Measurements from ENCODE around the gene ENPP6.

Gene ENPP6

DNA sequence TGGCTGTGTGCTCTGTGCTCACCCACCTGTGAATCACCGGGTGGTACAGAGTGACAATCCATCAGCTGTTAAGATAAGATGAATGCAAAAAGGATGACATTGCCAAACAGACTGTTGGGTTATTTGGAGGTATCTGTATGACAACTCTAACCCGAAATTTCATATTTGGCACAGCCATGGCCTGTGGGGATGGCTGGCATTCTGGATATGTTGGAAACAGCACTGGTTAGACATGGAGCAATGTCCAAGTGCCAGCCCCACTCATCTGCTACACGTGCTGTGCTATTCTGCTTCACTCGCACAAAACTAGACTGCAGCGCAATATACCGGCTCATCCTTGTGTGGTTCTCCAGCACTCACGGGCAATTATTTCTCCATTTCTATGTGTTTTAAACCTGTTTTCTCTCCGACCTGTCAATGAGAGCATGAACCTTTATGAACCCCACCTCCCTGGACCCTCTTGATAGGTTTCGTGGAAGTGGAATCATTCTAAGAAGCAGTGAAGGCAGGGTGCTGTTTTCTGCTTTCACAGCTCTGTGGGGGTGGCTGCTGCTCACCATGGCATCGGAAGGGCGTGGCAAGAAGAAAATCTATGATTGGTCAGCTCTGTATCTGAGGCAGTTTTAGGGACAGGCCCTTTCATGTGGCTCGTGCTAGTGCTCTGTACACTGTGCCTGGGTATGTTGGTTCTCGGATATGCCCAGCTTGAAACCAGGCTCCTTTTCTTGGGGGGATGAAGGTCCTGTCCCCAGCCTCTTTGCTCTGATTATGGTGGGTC lies 94.9 kb downstream of the ENPP6 start:
- no peak for TF ChIP-seq CTCF (IDR thresholded peaks at IDR 0.05; ENCODE audit: low read depth, low read length, missing control alignments)
- no peak for DNase-seq (ENCODE audit: extremely low read depth, low read depth)
- no peak overlapping the region for H3K4me3 ChIP-seq (replicated peaks; ENCODE audit: low read depth, low read length)

DNA sequence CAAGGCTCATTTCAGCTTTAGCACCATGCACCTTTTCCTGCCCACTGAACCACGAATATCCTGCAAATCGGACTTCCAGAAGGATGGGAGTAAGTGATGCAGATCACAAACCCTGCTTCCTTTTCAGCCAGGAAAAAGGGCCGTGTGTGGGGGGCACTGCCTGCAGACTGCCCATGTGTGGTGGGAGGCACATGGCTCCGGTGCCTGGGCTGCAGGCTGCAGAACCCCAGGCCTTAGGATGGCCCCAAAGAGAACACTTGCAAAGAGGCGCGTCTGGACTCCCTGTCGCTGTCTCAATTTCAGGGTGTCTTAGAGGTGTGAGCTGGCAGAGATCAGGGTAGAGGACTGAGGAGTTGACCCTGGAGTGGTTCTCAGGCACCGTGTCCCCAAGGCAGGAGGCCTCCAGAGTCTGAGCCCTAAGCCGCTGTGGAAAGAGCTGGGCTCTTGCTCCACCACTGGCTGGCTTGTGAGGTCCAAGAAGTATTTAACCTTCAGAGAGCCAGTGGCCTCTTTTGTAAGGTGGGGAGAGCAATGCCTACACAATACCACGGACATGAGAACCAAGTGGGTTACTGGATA lies 97.0 kb downstream of the ENPP6 start:
- no peak for TF ChIP-seq CTCF (IDR thresholded peaks at IDR 0.05; ENCODE audit: low read depth, low read length, missing control alignments)
- no peak for DNase-seq (ENCODE audit: extremely low read depth, low read depth)
- H3K4me3 ChIP-seq (replicated peaks; ENCODE audit: low read depth, low read length) = no peak overlapping the region

DNA sequence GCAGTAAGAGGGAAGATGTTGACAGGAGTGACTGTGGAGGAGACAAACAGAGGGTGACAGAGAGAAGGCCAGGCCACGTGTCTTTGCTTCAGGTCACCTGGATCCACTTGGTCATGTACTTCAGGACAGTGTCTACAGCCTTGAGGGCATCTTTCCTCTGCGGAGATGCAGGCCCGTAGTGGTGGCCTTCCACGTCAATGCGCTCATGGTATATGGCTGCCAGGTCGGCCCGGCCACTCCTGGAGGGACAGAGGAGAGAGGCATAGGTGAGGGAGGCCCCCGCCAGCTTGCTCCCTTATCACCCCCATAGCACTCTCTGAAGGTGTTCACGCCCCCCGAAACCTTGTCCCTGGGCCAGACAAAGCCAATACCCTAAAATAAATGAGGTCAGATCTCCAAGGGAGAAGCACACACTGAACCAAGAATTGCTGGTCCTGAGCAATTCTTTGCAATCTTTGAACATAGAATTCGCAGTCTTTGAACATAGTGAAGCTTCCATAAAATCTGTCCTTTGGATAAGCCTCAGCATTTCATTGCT lies 99.9 kb downstream of the ENPP6 start:
- DNase-seq (ENCODE audit: extremely low read depth, low read depth) = no peak
- no peak overlapping the region for H3K4me3 ChIP-seq (replicated peaks; ENCODE audit: low read depth, low read length)
- no peak for TF ChIP-seq CTCF (IDR thresholded peaks at IDR 0.05; ENCODE audit: low read depth, low read length, missing control alignments)

GRCh38 chr4:184115399-184115798 lies 102.3 kb downstream of the ENPP6 start:
- DNase-seq (ENCODE audit: extremely low read depth, low read depth) = no peak
- H3K4me3 ChIP-seq (replicated peaks; ENCODE audit: low read depth, low read length) = no peak overlapping the region
- TF ChIP-seq CTCF (IDR thresholded peaks at IDR 0.05; ENCODE audit: low read depth, low read length, missing control alignments) = no peak

DNA sequence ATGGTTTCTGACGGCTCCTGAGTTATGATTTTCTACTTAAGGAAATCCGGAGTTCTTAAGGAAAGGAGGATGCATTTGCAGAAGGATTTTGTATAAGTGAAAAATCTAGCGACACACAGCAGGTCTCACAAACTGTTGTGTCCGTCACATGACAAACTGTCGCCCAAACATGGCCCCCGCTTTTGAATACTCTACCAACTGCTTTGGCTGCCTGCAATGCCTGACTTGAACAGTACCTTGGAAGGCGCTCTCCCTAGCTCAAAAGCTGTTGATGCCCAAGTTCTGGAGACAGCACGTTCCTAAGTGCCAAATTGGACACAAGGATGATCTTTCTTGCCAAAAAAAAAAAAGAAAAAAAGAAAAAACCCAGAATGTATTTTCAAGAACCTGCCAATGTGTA lies 103.2 kb downstream of the ENPP6 start:
- no peak overlapping the region for H3K4me3 ChIP-seq (replicated peaks; ENCODE audit: low read depth, low read length)
- no peak for DNase-seq (ENCODE audit: extremely low read depth, low read depth)

DNA sequence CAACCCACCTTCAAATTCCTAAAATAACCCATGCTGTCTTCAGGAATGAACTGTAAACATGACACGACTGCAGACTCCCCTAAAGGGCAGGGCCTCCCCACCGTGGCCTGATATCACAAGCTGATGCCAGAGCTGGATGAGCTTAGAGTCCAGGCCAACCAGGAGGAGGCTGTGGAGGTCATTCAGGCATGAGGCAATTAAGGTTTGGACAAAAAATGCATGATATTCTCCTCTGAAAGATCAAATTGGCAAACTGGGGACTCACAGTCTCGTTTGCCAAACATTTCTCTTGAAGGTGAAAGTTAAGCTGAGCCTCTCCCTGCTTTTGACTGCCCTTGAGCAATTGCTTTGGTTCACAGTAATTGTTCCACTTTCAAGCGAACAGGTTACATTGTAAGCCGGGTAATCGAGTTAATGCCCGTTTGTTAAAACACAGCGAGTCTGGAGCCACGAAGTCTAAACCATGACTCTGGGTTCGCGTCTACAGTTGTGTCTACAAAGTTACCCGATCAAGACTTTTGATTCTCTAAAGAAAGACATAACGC lies 105.6 kb downstream of the ENPP6 start:
- H3K4me3 ChIP-seq (replicated peaks; ENCODE audit: low read depth, low read length) = no peak overlapping the region
- DNase-seq (ENCODE audit: extremely low read depth, low read depth) = no peak
- TF ChIP-seq CTCF (IDR thresholded peaks at IDR 0.05; ENCODE audit: low read depth, low read length, missing control alignments) = no peak

More for the DNA sequence above, 103.2 kb downstream of the ENPP6 start:
- TF ChIP-seq CTCF (IDR thresholded peaks at IDR 0.05; ENCODE audit: low read depth, low read length, missing control alignments) = no peak
